Calu3 (cell line): Measurements from ENCODE around the gene SRSF8. TPM values are rescaled to one million over a fixed set of nuclear protein-coding genes. Genes with fewer than 3 reads are reported as not detected.
A peak's percentile ranks its signal among the peaks of the same experiment; 100 is the strongest.

Source experiments
- BruUV-seq: library from RNA; stranded (reverse); fragments of 400-500 nt; replicated peaks from 2 replicates; lab custom pipeline; 2021; lab: Mats Ljungman, UMichigan
- CTCF ChIA-PET: fragments of 300-600 bp; sonication (Branson Sonifier 250); formaldehyde crosslinking; loops from one replicate; lab custom pipeline; 2022; ENCODE audit warnings: antibody characterized with exemption; lab: Charles Lee
- DNase-seq: peaks from one replicate; pipeline ENCODE4 v3.0.0; 2022
- H3K27ac Mint-ChIP-seq: one replicate; pipeline ENCODE4 v1.8.0; 2022; ENCODE audit warnings: mixed read lengths; ENCODE audit not compliant: unreplicated experiment
- H3K27me3 Mint-ChIP-seq: one replicate; pipeline ENCODE4 v1.8.0; 2022; ENCODE audit warnings: mixed read lengths; ENCODE audit not compliant: unreplicated experiment
- H3K36me3 Mint-ChIP-seq: one replicate; pipeline ENCODE4 v1.8.0; 2022; ENCODE audit warnings: mild to moderate bottlenecking, moderate library complexity, mixed read lengths; ENCODE audit not compliant: insufficient read depth, unreplicated experiment
- H3K4me1 Mint-ChIP-seq: one replicate; pipeline ENCODE4 v1.8.0; 2022; ENCODE audit warnings: mild to moderate bottlenecking, low read depth, mixed read lengths; ENCODE audit not compliant: unreplicated experiment
- H3K4me3 Mint-ChIP-seq: one replicate; pipeline ENCODE4 v1.8.0; 2022; ENCODE audit warnings: mild to moderate bottlenecking, low read depth, moderate library complexity, mixed read lengths; ENCODE audit not compliant: unreplicated experiment
- H3K9me3 Mint-ChIP-seq: one replicate; pipeline ENCODE4 v1.8.0; 2022; ENCODE audit warnings: low read depth, mixed read lengths; ENCODE audit not compliant: unreplicated experiment
- CTCF ChIP-seq: fragments of 200-600 bp; IDR thresholded peaks from one replicate; pipeline ENCODE4 v1.8.0; 2022; ENCODE audit warnings: antibody characterized with exemption; ENCODE audit not compliant: unreplicated experiment
- intact Hi-C: fragments of 100-400 bp; cut with micrococcal nuclease; formaldehyde crosslinking; loops from one replicate; pipeline ENCODE4 v1.10.0; 2022; ENCODE audit not compliant: unreplicated experiment
- total RNA-seq: library from RNA; stranded (reverse); gene quantifications from 2 replicates; pipeline ENCODE4 v1.2.3, GENCODE V29; 2022

SRSF8 gene
- total RNA-seq, 1 experiment from 2014 or later, result 27.8 TPM

- no peaks in the 10 kb centered on the region for H3K9me3 Mint-ChIP-seq
- intact Hi-C loops, result no loop called here
- DNase-seq, result no peak
- no peak overlapping the region for H3K27ac Mint-ChIP-seq
- no peaks in the 10 kb centered on the region for H3K27me3 Mint-ChIP-seq
- CTCF ChIA-PET, result no interaction called here
- no peak for TF ChIP-seq CTCF
- no peak overlapping the region for H3K4me3 Mint-ChIP-seq
- H3K36me3 Mint-ChIP-seq, result no peaks in the 10 kb centered on the region
- no TSS peak for BruUV-seq
- H3K4me1 Mint-ChIP-seq, result peaks cover 22% of the 10 kb centered on the region
These were observed 15.9 kb downstream of the SRSF8 start for GRCh38 chr11:95082576-95083001.

GRCh38 chr11:95084509-95084908 is 17.8 kb downstream of the SRSF8 start:
- intact Hi-C loops, result no loop called here
- DNase-seq, result no peak
- Mint-ChIP-seq H3K9me3 (no peaks in the 10 kb centered on the region), H3K4me3 (no peak overlapping the region), H3K27me3 (no peaks in the 10 kb centered on the region), H3K4me1 (peaks cover 33% of the 10 kb centered on the region), H3K36me3 (peaks cover 11% of the 10 kb centered on the region), H3K27ac (peak overlapping the region; percentile 56)
- no peak for TF ChIP-seq CTCF
- CTCF ChIA-PET, result interaction anchor here (1.3 to 1.8 kb wide), 4 partner anchors 8 to 18 kb away, joined by 4 to 5 read pairs (median 4); partner anchors contain the start of gene SRSF8
- BruUV-seq, result no TSS peak

- Mint-ChIP-seq H3K4me1 (peaks cover 33% of the 10 kb centered on the region), H3K4me3 (no peak overlapping the region)
- CTCF ChIA-PET, result interaction anchor here (0.7 to 1.8 kb wide), 6 partner anchors 8 to 23 kb away, joined by 3 to 5 read pairs (median 4); partner anchors contain the start of gene SRSF8
These were observed 18.5 kb downstream of the SRSF8 start for GRCh38 chr11:95085117-95085816.

GRCh38 chr11:95086151-95086550 is 19.4 kb downstream of the SRSF8 start:
- no TSS peak for BruUV-seq
- Mint-ChIP-seq H3K4me3 (no peak overlapping the region), H3K27ac (peak overlapping the region; percentile 56), H3K27me3 (no peaks in the 10 kb centered on the region), H3K9me3 (no peaks in the 10 kb centered on the region), H3K4me1 (peaks cover 39% of the 10 kb centered on the region), H3K36me3 (peaks cover 27% of the 10 kb centered on the region)
- DNase-seq, result no peak
- CTCF ChIA-PET, result interaction anchor here (0.6 to 1.8 kb wide), 4 partner anchors 9 to 953 kb away, joined by 3 to 6 read pairs (median 5); no protein-coding TSS in a partner anchor
- no peak for TF ChIP-seq CTCF
- intact Hi-C loops, result no loop called here

More at GRCh38 chr11:95085117-95085816, 18.5 kb downstream of the SRSF8 start:
- peaks cover 18% of the 10 kb centered on the region for H3K36me3 Mint-ChIP-seq
- no peak for DNase-seq
- peak overlapping the region; percentile 56 for H3K27ac Mint-ChIP-seq
- no peak for TF ChIP-seq CTCF
- BruUV-seq, result no TSS peak
- no peaks in the 10 kb centered on the region for H3K9me3 Mint-ChIP-seq
- intact Hi-C loops, result no loop called here
- H3K27me3 Mint-ChIP-seq, result no peaks in the 10 kb centered on the region
